ENCODE data around the gene SERPINA3. TPM values are rescaled to one million over a fixed set of nuclear protein-coding genes. Genes with fewer than 3 reads are reported as not detected.

Gene SERPINA3
- total RNA-seq, 4 donors from 2014 or later = 31.0 to 91.4 (median 73.2) TPM

- no peaks in the 10 kb centered on the region for H3K9me3 ChIP-seq
- no peaks in the 10 kb centered on the region for H3K36me3 ChIP-seq
- H3K27ac ChIP-seq = no peak overlapping the region
- no peak overlapping the region for H3K4me3 ChIP-seq
- TF ChIP-seq EP300 (IDR thresholded peaks at IDR 0.05) (no peak), POLR2AphosphoS5 (IDR thresholded peaks at IDR 0.05) (no peak), POLR2A (IDR thresholded peaks at IDR 0.05) (no peak)
- TF ChIP-seq, protein P1, sequence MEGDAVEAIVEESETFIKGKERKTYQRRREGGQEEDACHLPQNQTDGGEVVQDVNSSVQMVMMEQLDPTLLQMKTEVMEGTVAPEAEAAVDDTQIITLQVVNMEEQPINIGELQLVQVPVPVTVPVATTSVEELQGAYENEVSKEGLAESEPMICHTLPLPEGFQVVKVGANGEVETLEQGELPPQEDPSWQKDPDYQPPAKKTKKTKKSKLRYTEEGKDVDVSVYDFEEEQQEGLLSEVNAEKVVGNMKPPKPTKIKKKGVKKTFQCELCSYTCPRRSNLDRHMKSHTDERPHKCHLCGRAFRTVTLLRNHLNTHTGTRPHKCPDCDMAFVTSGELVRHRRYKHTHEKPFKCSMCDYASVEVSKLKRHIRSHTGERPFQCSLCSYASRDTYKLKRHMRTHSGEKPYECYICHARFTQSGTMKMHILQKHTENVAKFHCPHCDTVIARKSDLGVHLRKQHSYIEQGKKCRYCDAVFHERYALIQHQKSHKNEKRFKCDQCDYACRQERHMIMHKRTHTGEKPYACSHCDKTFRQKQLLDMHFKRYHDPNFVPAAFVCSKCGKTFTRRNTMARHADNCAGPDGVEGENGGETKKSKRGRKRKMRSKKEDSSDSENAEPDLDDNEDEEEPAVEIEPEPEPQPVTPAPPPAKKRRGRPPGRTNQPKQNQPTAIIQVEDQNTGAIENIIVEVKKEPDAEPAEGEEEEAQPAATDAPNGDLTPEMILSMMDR (IDR thresholded peaks at IDR 0.05) = no peak
- WGBS = 75% methylated on average over 4 of the region's 5 CpGs
- DNase-seq (ENCODE audit: low spot score in 2 of 2) = peak in 1 of 2 donors; percentile 33
- H3K27me3 ChIP-seq = peaks cover 28% of the 10 kb centered on the region
- H3K4me1 ChIP-seq = no peaks in the 10 kb centered on the region
Observed at GRCh38 chr14:94628578-94628977, 16.4 kb downstream of the SERPINA3 start.

- Histone ChIP-seq H3K27me3 (peaks cover 30% of the 10 kb centered on the region), H3K36me3 (no peaks in the 10 kb centered on the region), H3K27ac (no peak overlapping the region), H3K9me3 (no peaks in the 10 kb centered on the region), H3K4me1 (no peaks in the 10 kb centered on the region), H3K4me3 (no peak overlapping the region)
- DNase-seq (ENCODE audit: low spot score in 2 of 2) = peak in 1 of 2 donors; percentile 6
- TF ChIP-seq, protein P1 (IDR thresholded peaks at IDR 0.05) = no peak
- TF ChIP-seq EP300 (IDR thresholded peaks at IDR 0.05) = no peak
- WGBS = 88% methylated on average over 4 of the region's 4 CpGs
Observed at GRCh38 chr14:94630396-94630795, 18.2 kb downstream of the SERPINA3 start.

DNA sequence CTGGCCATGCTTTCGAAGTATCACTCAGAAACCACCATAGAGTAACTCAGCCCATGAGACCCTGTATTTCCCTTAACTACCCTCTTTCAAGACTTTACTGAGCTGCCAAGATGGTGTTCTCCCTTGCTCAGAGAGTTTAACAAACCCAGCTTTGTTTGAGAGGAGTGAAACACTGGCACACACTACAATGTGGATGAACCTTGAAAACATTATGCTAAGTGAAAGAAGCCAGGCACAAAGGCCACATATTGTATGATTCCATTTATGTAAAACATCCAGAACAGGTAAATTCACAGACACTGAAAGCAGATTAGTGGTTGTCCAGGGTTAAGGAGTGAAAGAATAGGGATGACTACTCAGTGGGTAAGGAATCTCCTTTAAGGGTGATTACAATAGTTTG is 18.9 kb downstream of the SERPINA3 start:
- H3K4me1 ChIP-seq = no peaks in the 10 kb centered on the region
- H3K4me3 ChIP-seq = no peak overlapping the region
- H3K27ac ChIP-seq = no peak overlapping the region
- H3K27me3 ChIP-seq = peaks cover 30% of the 10 kb centered on the region
- TF ChIP-seq, protein P1 (IDR thresholded peaks at IDR 0.05) = no peak
- TF ChIP-seq POLR2AphosphoS5 (IDR thresholded peaks at IDR 0.05) (no peak), EP300 (IDR thresholded peaks at IDR 0.05) (no peak), POLR2A (IDR thresholded peaks at IDR 0.05) (no peak)
- 92% methylated on average over 1 of the region's 1 CpG for WGBS
- H3K9me3 ChIP-seq = no peaks in the 10 kb centered on the region
- DNase-seq (ENCODE audit: low spot score in 2 of 2) = no peak
- no peaks in the 10 kb centered on the region for H3K36me3 ChIP-seq

DNA sequence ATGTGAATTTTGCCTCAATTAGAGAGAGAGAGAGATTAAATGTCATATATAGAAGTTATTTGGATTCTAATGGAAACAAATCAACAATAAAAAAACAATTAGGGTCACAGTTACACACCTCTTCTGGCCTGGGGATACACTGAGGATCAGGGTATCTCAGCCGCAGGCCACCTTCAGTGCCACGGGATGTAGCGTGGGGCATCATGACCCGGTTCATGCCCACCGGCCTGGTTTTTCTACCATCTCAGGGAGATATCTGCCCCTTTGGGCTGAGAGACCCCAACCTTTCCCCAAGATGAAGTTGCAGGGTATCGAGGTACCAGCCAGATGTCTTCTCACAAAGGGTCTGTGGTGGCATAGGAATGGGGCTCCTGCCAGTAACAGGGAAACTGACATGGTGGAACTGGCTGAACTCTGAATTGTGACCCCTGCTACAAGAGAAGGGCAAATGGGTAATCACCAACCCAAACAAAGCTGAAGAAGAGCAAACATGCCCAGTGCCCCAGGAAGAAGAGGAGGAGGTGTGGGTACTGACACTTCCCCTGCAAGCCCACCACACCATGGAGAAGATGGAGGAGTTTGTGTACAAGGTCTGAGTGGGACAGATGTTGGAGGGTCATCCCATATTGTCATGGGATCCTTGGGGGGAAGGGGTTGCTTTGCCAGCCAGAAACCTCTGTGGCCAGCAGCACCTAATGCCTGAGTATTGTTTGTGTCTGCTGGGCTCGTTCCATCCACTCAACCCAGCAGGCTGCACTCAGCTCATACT is 19.5 kb downstream of the SERPINA3 start:
- Histone ChIP-seq H3K4me1 (no peaks in the 10 kb centered on the region), H3K4me3 (no peak overlapping the region), H3K27ac (no peak overlapping the region), H3K9me3 (no peaks in the 10 kb centered on the region), H3K27me3 (peaks cover 30% of the 10 kb centered on the region), H3K36me3 (no peaks in the 10 kb centered on the region)
- WGBS = 93% methylated on average over 7 of the region's 7 CpGs
- TF ChIP-seq, protein P1 (IDR thresholded peaks at IDR 0.05) = no peak
- TF ChIP-seq EP300 (IDR thresholded peaks at IDR 0.05) (no peak), POLR2A (IDR thresholded peaks at IDR 0.05) (no peak), POLR2AphosphoS5 (IDR thresholded peaks at IDR 0.05) (no peak)
- peak in 1 of 2 donors; percentile 29 for DNase-seq (ENCODE audit: low spot score in 2 of 2)

DNA sequence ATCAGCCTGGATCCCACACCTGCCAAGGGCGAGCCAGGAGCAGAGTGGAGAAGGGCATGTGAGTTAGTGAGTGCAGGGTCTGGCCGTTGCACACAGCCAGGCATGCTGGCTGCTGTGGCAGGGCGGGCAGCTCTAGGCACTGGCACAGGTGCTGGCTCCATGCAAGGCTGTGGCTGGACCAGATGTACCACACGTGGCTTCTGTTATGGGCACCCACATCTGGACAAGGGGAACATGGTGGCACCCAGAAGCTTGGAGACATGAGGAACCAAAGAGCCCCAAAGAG is 20.1 kb downstream of the SERPINA3 start:
- Histone ChIP-seq H3K4me3 (no peak overlapping the region), H3K4me1 (no peaks in the 10 kb centered on the region), H3K9me3 (no peaks in the 10 kb centered on the region), H3K36me3 (no peaks in the 10 kb centered on the region), H3K27me3 (peaks cover 30% of the 10 kb centered on the region), H3K27ac (no peak overlapping the region)
- TF ChIP-seq POLR2A (IDR thresholded peaks at IDR 0.05) (no peak), EP300 (IDR thresholded peaks at IDR 0.05) (no peak), POLR2AphosphoS5 (IDR thresholded peaks at IDR 0.05) (no peak)
- TF ChIP-seq, protein P1 (IDR thresholded peaks at IDR 0.05) = no peak
- WGBS = 75% methylated on average over 3 of the region's 4 CpGs
- peak; percentile 29 to 58 for DNase-seq (ENCODE audit: low spot score in 2 of 2)

Measured in suprapubic skin (tissue), 4 donors.